Mesenchymal stem cell (in vitro differentiated cells and primary cell): ENCODE measurements around the gene MECP2.
A peak's percentile ranks its signal among the peaks of the same experiment; 100 is the strongest.

Source experiments
- DNase-seq: peaks from one replicate; pipeline ENCODE4 v3.0.0-alpha.2; 2013
- H2AFZ ChIP-seq: one replicate; pipeline ENCODE4 v1.6.1; 2013; ENCODE audit warnings: low read depth, mild to moderate bottlenecking, control low read depth, inconsistent platforms, low read length, moderate library complexity
- H2AK5ac ChIP-seq: 2 replicates; pipeline ENCODE4 v1.6.1; 2013; ENCODE audit warnings: low read length, moderate library complexity, mild to moderate bottlenecking, inconsistent platforms; ENCODE audit not compliant: severe bottlenecking
- H2BK120ac ChIP-seq: one replicate; pipeline ENCODE4 v1.6.1; 2013; ENCODE audit warnings: low read depth, mild to moderate bottlenecking, inconsistent platforms, low read length, moderate library complexity
- H2BK12ac ChIP-seq, 2 experiments: one replicate each; pipeline ENCODE4 v1.6.1; 2013; ENCODE audit warnings: inconsistent platforms in 2 of 2, low read length in 2 of 2, mild to moderate bottlenecking in 2 of 2, moderate library complexity in 2 of 2, control low read depth in 1 of 2
- H2BK15ac ChIP-seq: one replicate; pipeline ENCODE4 v1.6.1; 2013; ENCODE audit warnings: mild to moderate bottlenecking, low read depth, inconsistent platforms; ENCODE audit not compliant: poor library complexity, severe bottlenecking
- H2BK5ac ChIP-seq: 2 replicates; pipeline ENCODE4 v1.6.1; 2013; ENCODE audit warnings: low read depth, mild to moderate bottlenecking, low read length, control low read depth, inconsistent platforms; ENCODE audit not compliant: poor library complexity, severe bottlenecking
- H3K14ac ChIP-seq, 2 experiments: one replicate each; pipeline ENCODE4 v1.6.1; 2013; ENCODE audit warnings: inconsistent platforms in 2 of 2, low read length in 2 of 2, control low read depth in 1 of 2, mild to moderate bottlenecking in 1 of 2, moderate library complexity in 1 of 2
- H3K18ac ChIP-seq, 2 experiments: one replicate each; pipeline ENCODE4 v1.6.1; 2013; ENCODE audit warnings: inconsistent platforms in 2 of 2, low read length in 2 of 2, control low read depth in 1 of 2, low read depth in 1 of 2, mild to moderate bottlenecking in 1 of 2
- H3K23ac ChIP-seq, 2 experiments: one replicate each; pipeline ENCODE4 v1.6.1; 2013; ENCODE audit warnings: inconsistent platforms in 2 of 2, low read length in 2 of 2, mild to moderate bottlenecking in 2 of 2, moderate library complexity in 2 of 2, control low read depth in 1 of 2
- H3K27ac ChIP-seq: 2 replicates; pipeline ENCODE4 v1.5.1; 2013; ENCODE audit warnings: mild to moderate bottlenecking, moderate library complexity, low read length, control low read depth, inconsistent platforms; ENCODE audit not compliant: poor library complexity, severe bottlenecking
- H3K27me3 ChIP-seq, 2 experiments: 2 replicates each; pipeline versions ENCODE4 v1.6.1 to v1.7.0; 2013; ENCODE audit warnings: low read length in 2 of 2, mild to moderate bottlenecking in 2 of 2, moderate library complexity in 2 of 2, control low read depth in 1 of 2, inconsistent platforms in 1 of 2; ENCODE audit not compliant: control insufficient read depth in 1 of 2, insufficient read depth in 1 of 2
- H3K36me3 ChIP-seq, 2 experiments: 2 replicates each; pipeline versions ENCODE4 v1.6.1 to v1.7.0; 2013; ENCODE audit warnings: low read length in 2 of 2, control low read depth in 1 of 2, inconsistent platforms in 1 of 2, low read depth in 1 of 2, mild to moderate bottlenecking in 1 of 2; ENCODE audit not compliant: insufficient read depth in 2 of 2, control insufficient read depth in 1 of 2
- H3K4ac ChIP-seq, 2 experiments: one replicate each; pipeline ENCODE4 v1.6.1; 2013; ENCODE audit warnings: inconsistent platforms in 2 of 2, low read length in 2 of 2, mild to moderate bottlenecking in 2 of 2, moderate library complexity in 2 of 2, control low read depth in 1 of 2, low read depth in 1 of 2
- H3K4me1 ChIP-seq: 2 replicates; pipeline ENCODE4 v1.6.1; 2013; ENCODE audit warnings: low read depth, low read length, control low read depth; ENCODE audit not compliant: control insufficient read depth, insufficient read depth
- H3K4me2 ChIP-seq: 2 replicates; pipeline ENCODE4 v1.6.1; 2013; ENCODE audit warnings: low read length, mild to moderate bottlenecking, inconsistent platforms; ENCODE audit not compliant: poor library complexity, severe bottlenecking
- H3K4me3 ChIP-seq, 2 experiments: 2 replicates each; pipeline versions ENCODE4 v1.5.1 to v1.7.0; 2013; ENCODE audit warnings: low read length in 2 of 2, mild to moderate bottlenecking in 2 of 2, control low read depth in 1 of 2, low read depth in 1 of 2; ENCODE audit not compliant: insufficient read depth in 1 of 2
- H3K79me1 ChIP-seq: replicated peaks from 2 replicates; pipeline ENCODE4 v1.6.1; 2013; ENCODE audit warnings: mild to moderate bottlenecking, control low read depth, low read length, inconsistent platforms; ENCODE audit not compliant: poor library complexity, severe bottlenecking
- H3K9ac ChIP-seq: 2 replicates; pipeline ENCODE4 v1.7.0; 2013; ENCODE audit warnings: mild to moderate bottlenecking, low read length, moderate library complexity
- H3K9me3 ChIP-seq: 2 replicates; pipeline ENCODE4 v1.7.0; 2013; ENCODE audit warnings: mild to moderate bottlenecking, low read length; ENCODE audit not compliant: control insufficient read depth
- H4K8ac ChIP-seq: one replicate; pipeline ENCODE4 v1.6.1; 2013; ENCODE audit warnings: inconsistent platforms, mild to moderate bottlenecking, low read length, moderate library complexity
- H4K91ac ChIP-seq: one replicate; pipeline ENCODE4 v1.6.1; 2013; ENCODE audit warnings: mild to moderate bottlenecking, low read length, inconsistent platforms
- WGBS: methylation state at CpG from one replicate; pipeline ENCODE4 v1.1.7; 2013; ENCODE audit warnings: mixed read lengths; 5-methylcytosine and 5-hydroxymethylcytosine counted together

The MECP2 gene

GRCh38 chrX:154020536-154021115 is 76.9 kb downstream of the MECP2 start:
- Histone ChIP-seq H2AFZ (no peak overlapping the region), H3K23ac (no peak overlapping the region), H3K9ac (peak overlapping the region; percentile 88), H2BK12ac (peak overlapping the region; percentile 39 to 78), H2BK5ac (no peak overlapping the region), H4K8ac (peak overlapping the region; percentile 95), H3K27me3 (peaks cover 0 to 19% of the 10 kb centered on the region in 2 experiments), H3K79me1 (peaks cover 16% of the 10 kb centered on the region), H4K91ac (peak overlapping the region; percentile 97), H3K9me3 (no peaks in the 10 kb centered on the region), H3K36me3 (peaks cover 26 to 37% of the 10 kb centered on the region in 2 experiments), H2BK120ac (no peak overlapping the region), H3K18ac (peak overlapping the region; percentile 79 to 96), H2BK15ac (no peak overlapping the region), H3K4me1 (peaks cover 33% of the 10 kb centered on the region), H3K27ac (peak overlapping the region; percentile 88), H3K4me3 (peak overlapping the region in 1 of 2 experiments; percentile 75), H2AK5ac (no peak overlapping the region), H3K4me2 (peak overlapping the region; percentile 61), H3K4ac (peak overlapping the region; percentile 87 to 95), H3K14ac (peak overlapping the region in 1 of 2 experiments; percentile 48)
- WGBS: 90% methylated on average over 9 of the region's 9 CpGs
- DNase-seq: peak; percentile 13

DNA sequence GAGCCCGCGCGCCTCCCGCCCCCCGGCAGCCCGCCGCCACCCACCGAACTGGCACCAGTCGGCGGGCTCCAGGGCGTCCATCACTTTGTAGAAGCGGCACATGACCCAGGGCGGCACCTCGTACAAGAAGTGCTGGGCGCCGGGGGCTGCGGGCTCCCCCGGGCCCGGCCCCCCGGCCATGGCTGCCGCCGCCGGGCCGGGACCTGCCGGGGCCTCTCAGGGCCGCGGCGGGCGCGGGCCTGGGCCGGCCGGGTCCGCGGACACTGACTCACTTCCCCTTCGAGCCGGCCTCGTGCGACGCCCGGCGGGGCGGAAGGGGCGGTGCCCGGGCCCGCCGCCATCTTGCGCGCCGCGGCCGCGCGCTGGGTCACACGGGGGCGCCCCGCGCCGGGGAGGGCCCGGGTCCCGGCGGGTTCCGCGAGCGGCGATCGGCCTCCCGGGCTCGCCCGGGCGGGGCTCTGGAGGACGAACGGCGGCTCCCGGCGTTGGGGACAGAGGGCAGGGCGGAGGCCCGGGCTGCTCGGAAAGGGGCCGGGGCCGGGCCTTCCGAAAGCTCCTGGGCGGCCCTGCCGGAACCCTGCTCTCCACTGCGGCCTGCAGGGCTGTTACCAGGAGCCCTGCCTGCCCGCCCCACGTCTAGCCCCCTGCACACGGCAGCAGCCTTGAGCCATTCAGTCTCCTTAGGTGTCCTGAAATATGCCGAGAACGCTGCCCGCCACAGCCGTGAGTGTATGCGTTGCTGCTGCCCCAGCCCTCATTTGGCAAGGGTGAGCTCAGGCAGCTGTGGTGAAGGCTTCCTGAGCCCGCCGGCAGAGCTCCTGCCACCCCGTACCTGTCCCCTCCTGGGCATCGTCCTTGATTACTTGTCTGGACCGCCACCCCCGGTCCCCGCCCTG is 77.6 kb downstream of the MECP2 start, which contains the start of gene IRAK1:
Gene IRAK1, minus strand, starts transcription at position 270 of the 896 bp plus-strand sequence. Its CDS starts 90 bp downstream, at position 180.
- Histone ChIP-seq H3K79me1 (peaks cover 18% of the 10 kb centered on the region), H3K4ac (peak within 1 kb of the TSS; percentile 94 to 95), H3K9ac (peak within 1 kb of the TSS; percentile 88), H2BK5ac (peak within 1 kb of the TSS; percentile 89), H3K4me3 (peak within 1 kb of the TSS; percentile 67 to 76), H3K4me2 (peak within 1 kb of the TSS; percentile 81), H3K4me1 (peaks cover 33% of the 10 kb centered on the region), H3K14ac (peak within 1 kb of the TSS in 1 of 2 experiments; percentile 99), H3K27me3 (peaks cover 0 to 16% of the 10 kb centered on the region in 2 experiments), H2AFZ (no peak within 1 kb of the TSS), H2BK120ac (peak within 1 kb of the TSS; percentile 85), H3K36me3 (peaks cover 32 to 45% of the 10 kb centered on the region in 2 experiments), H4K8ac (peak within 1 kb of the TSS; percentile 98), H3K9me3 (no peaks in the 10 kb centered on the region), H3K18ac (peak within 1 kb of the TSS; percentile 96 to 98), H2BK12ac (peak within 1 kb of the TSS; percentile 39 to 78), H2AK5ac (no peak within 1 kb of the TSS), H2BK15ac (peak within 1 kb of the TSS; percentile 94), H3K27ac (peak within 1 kb of the TSS; percentile 88), H3K23ac (no peak within 1 kb of the TSS), H4K91ac (peak within 1 kb of the TSS; percentile 97)
- 24% methylated on average over 24 of the region's 99 CpGs for WGBS
- DNase-seq: peak; percentile 66

DNA sequence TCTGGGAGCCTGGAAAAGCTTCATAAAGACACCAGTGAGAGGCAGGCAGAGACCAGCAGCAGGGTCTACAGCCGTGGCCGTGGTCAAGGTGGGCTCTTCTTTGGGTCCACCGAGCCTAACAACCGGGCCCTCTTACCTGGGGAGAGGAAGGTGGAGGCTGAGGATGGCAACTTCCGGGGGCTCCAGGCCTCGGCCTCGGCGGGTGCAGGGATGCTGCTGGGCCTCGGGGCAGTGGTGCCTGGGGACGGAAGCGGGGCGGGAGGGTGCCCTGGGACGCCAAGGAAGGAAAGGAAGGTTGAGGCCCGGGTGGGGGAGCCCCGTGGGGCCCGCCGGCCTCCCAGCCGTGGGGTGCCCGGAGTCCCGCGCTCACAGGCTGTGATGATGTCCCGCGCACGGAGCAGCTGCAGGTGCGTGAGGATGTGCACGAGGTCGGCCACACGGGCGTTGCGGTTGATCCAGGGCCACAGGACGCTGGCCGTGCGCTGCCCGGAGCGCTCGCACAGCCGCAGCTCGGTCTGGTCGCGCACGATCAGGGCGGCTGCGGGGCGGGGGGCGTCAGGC is 78.4 kb downstream of the MECP2 start:
- H4K8ac ChIP-seq: peak overlapping the region; percentile 98
- H3K79me1 ChIP-seq: peaks cover 15% of the 10 kb centered on the region
- H3K14ac ChIP-seq: peak overlapping the region in 1 of 2 experiments; percentile 99
- 0% methylated on average over 4 of the region's 45 CpGs for WGBS
- DNase-seq: peak; percentile 18
- H3K4me3 ChIP-seq: peak overlapping the region; percentile 67 to 76
- H2BK12ac ChIP-seq: peak overlapping the region in 1 of 2 experiments; percentile 25
- peak overlapping the region; percentile 94 for H3K4ac ChIP-seq
- H3K4me2 ChIP-seq: peak overlapping the region; percentile 81
- peak overlapping the region; percentile 96 to 98 for H3K18ac ChIP-seq
- peaks cover 33% of the 10 kb centered on the region for H3K4me1 ChIP-seq
- H2BK15ac ChIP-seq: peak overlapping the region; percentile 94
- peak overlapping the region; percentile 85 for H2BK120ac ChIP-seq
- H3K27me3 ChIP-seq: peaks cover 0 to 12% of the 10 kb centered on the region in 2 experiments
- no peaks in the 10 kb centered on the region for H3K9me3 ChIP-seq
- H3K36me3 ChIP-seq: peaks cover 34 to 49% of the 10 kb centered on the region in 2 experiments
- H2AK5ac ChIP-seq: no peak overlapping the region
- H2AFZ ChIP-seq: no peak overlapping the region
- peak overlapping the region; percentile 88 for H3K9ac ChIP-seq
- H3K27ac ChIP-seq: peak overlapping the region; percentile 54
- H3K23ac ChIP-seq: no peak overlapping the region
- H4K91ac ChIP-seq: peak overlapping the region; percentile 92
- peak overlapping the region; percentile 9 for H2BK5ac ChIP-seq
